Right lobe of liver (tissue), 6 donors: ENCODE measurements around the gene CDKN1A. TPM values are rescaled to one million over a fixed set of nuclear protein-coding genes. Genes with fewer than 3 reads are reported as not detected.
A peak's percentile ranks its signal among the peaks of the same experiment; 100 is the strongest.

Source experiments
- ATAC-seq, 4 donors: fragments of 200-7000 bp; cut with Tn5 transposase; one replicate each; pipeline ENCODE4 v1.9.1; 2020; ENCODE audit warnings: mild to moderate bottlenecking in 4 of 4, moderate library complexity in 4 of 4
- DNase-seq, 3 donors: peaks; one replicate each; pipeline ENCODE4 v3.0.0-alpha.2; 2020
- H3K27ac ChIP-seq, 3 donors: fragments of 200-600 bp; one replicate each; pipeline ENCODE4 v1.8.0; 2022
- H3K27me3 ChIP-seq, 2 donors: fragments of 200-600 bp; one replicate each; pipeline ENCODE4 v1.8.0; 2022
- H3K36me3 ChIP-seq, 4 donors: fragments of 200-600 bp; sonication (generic) in 1 of 4; one replicate each; pipeline versions ENCODE4 v1.5.1 to v1.8.0; 2017 to 2022; ENCODE audit warnings: control low read depth in 1 of 4
- H3K4me1 ChIP-seq, 4 donors: fragments of 200-600 bp; sonication (generic) in 1 of 4; one replicate each; pipeline versions ENCODE4 v1.5.1 to v1.8.0; 2017 to 2022; ENCODE audit warnings: control low read depth in 1 of 4
- H3K4me3 ChIP-seq, 3 donors: fragments of 200-600 bp; one replicate each; pipeline ENCODE4 v1.8.0; 2022
- H3K9me3 ChIP-seq, 4 donors: fragments of 200-600 bp; sonication (generic) in 1 of 4; one replicate each; pipeline versions ENCODE4 v1.5.1 to v1.8.0; 2017 to 2022; ENCODE audit warnings: control low read depth in 1 of 4
- POLR2A ChIP-seq: fragments of 450-650 bp; IDR thresholded peaks from one replicate; pipeline ENCODE4 v1.6.1; 2017; ENCODE audit warnings: antibody characterized with exemption, mild to moderate bottlenecking
- WGBS: methylation state at CpG from one replicate; pipeline ENCODE4 v1.1.6; 2018; ENCODE audit warnings: low coverage, low lambda C conversion rate; ENCODE audit not compliant: insufficient coverage; ENCODE audit errors: missing lambda C conversion rate; 5-methylcytosine and 5-hydroxymethylcytosine counted together
- intact Hi-C, 2 donors: fragments of 100-400 bp; cut with DNase I; formaldehyde crosslinking; loops; one replicate each; pipeline versions ENCODE4 v1.11.2 to v1.14.1; 2022
- total RNA-seq, 6 experiments: library from RNA; depleted of rRNA in 2 of 6; stranded (reverse); fragments of >200 nt in 2 of 6; fragmentation: NEBNext Ultra II Directional in 3 of 6; extraction: Animal tissue kit (Norgen Biotek cat#: 25700) in 3 of 6; gene quantifications; one replicate each; pipeline versions ENCODE4 v1.1.0 to v1.2.4, GENCODE V29; 2016 to 2023
- TF ChIP-seq, protein P1 (sequence below), 4 donors: fragments of 200-600 bp in 3 of 4; fragments of 450-650 bp in 1 of 4; IDR thresholded peaks; one replicate each; pipeline versions ENCODE4 v1.5.1 to v1.8.0; 2016 to 2022; ENCODE audit warnings: antibody characterized with exemption in 4 of 4, mild to moderate bottlenecking in 2 of 4
- donor health status: DM: no; HTN: yes; CAD: no.
- donor health status: DM: no; HTN: no; CAD: no.
- donor health status: DM: no; HTN: no; CAD: no.
- donor health status: DM: no; HTN: yes; CAD: no.
- donor health status: DM: no; HTN: yes; CAD: no.

The CDKN1A gene
- total RNA-seq, 6 experiments from 2014 or later = 20.0 to 124 (median 58.6) TPM

GRCh38 chr6:36728289-36729160 is 50.0 kb downstream of the CDKN1A start:
- peak in 1 of 4 donors; percentile 5 for ATAC-seq
- no peak for DNase-seq
- no peaks in the 10 kb centered on the region for H3K9me3 ChIP-seq
- TF ChIP-seq POLR2A = no peak
- TF ChIP-seq, protein P1, sequence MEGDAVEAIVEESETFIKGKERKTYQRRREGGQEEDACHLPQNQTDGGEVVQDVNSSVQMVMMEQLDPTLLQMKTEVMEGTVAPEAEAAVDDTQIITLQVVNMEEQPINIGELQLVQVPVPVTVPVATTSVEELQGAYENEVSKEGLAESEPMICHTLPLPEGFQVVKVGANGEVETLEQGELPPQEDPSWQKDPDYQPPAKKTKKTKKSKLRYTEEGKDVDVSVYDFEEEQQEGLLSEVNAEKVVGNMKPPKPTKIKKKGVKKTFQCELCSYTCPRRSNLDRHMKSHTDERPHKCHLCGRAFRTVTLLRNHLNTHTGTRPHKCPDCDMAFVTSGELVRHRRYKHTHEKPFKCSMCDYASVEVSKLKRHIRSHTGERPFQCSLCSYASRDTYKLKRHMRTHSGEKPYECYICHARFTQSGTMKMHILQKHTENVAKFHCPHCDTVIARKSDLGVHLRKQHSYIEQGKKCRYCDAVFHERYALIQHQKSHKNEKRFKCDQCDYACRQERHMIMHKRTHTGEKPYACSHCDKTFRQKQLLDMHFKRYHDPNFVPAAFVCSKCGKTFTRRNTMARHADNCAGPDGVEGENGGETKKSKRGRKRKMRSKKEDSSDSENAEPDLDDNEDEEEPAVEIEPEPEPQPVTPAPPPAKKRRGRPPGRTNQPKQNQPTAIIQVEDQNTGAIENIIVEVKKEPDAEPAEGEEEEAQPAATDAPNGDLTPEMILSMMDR (IDR thresholded peaks at IDR 0.05) = no peak
- no peak overlapping the region for H3K4me3 ChIP-seq
- H3K27ac ChIP-seq = no peak overlapping the region
- no peaks in the 10 kb centered on the region for H3K36me3 ChIP-seq
- H3K4me1 ChIP-seq = no peaks in the 10 kb centered on the region
- intact Hi-C loops = no loop called here
- WGBS = 80% methylated on average over 4 of the region's 11 CpGs
- H3K27me3 ChIP-seq = no peaks in the 10 kb centered on the region

- no peaks in the 10 kb centered on the region for H3K36me3 ChIP-seq
- TF ChIP-seq, protein P1 (IDR thresholded peaks at IDR 0.05) = no peak
- TF ChIP-seq POLR2A = no peak
- ATAC-seq = no peak
- H3K4me1 ChIP-seq = no peaks in the 10 kb centered on the region
- H3K9me3 ChIP-seq = no peaks in the 10 kb centered on the region
- no peak for DNase-seq
- intact Hi-C loops = no loop called here
- 48% methylated on average over 3 of the region's 3 CpGs for WGBS
- no peaks in the 10 kb centered on the region for H3K27me3 ChIP-seq
- H3K27ac ChIP-seq = no peak overlapping the region
- H3K4me3 ChIP-seq = no peak overlapping the region
Observed at GRCh38 chr6:36729161-36729524, 50.6 kb downstream of the CDKN1A start.

DNA sequence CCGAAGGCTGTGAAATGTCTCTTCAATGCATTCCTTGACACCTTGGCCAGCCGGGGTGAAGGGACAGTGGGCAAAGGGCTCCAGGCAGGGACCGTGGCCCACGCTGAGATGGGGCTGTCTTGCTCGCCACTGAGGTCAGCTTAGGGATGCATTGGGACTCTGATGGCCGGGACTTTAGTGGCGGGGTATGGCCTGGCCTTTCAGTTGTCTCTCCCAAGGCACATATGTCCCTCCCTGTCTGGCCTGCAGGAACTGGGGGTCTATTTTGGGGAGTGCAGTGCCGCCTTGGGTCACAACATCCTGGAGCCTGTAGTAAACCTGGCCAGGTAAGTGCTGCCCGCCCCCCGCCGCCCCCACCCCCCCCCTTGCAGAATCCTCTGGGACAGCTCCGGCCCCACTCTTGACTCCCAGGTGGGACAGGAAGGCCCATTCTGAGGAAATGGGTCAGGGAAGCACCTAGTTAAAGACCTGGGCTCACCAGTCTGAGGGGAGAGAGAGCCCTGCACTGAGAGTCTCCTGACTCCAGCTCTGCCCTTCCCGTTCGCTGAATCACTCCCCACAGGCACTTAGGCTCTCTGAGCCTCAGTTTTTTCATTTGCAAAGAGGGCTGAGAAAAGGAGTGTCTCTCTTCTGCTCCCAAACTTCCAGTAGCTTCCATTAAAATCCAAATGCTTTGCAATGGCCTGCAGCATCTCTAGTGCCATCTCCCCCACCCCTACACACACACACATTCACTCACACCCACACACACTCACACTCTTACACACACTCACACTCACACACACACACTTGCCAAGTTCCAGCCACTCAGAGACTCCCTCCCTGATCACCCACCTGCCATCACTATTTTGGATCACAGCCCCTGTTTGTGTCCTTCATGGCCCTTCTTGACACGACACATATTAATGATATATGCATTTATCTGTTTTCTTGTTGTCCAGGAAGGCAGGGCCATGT is 52.2 kb downstream of the CDKN1A start:
- ATAC-seq (no peak), DNase-seq (no peak)
- H3K27me3 ChIP-seq = no peaks in the 10 kb centered on the region
- WGBS = 93% methylated on average over 3 of the region's 15 CpGs
- H3K36me3 ChIP-seq = no peaks in the 10 kb centered on the region
- no peak overlapping the region for H3K4me3 ChIP-seq
- TF ChIP-seq POLR2A = no peak
- TF ChIP-seq, protein P1 (IDR thresholded peaks at IDR 0.05) = no peak
- H3K9me3 ChIP-seq = no peaks in the 10 kb centered on the region
- peaks cover 0 to 6% (median 0%) of the 10 kb centered on the region in 4 donors for H3K4me1 ChIP-seq
- H3K27ac ChIP-seq = no peak overlapping the region
- intact Hi-C loops = no loop called here

DNA sequence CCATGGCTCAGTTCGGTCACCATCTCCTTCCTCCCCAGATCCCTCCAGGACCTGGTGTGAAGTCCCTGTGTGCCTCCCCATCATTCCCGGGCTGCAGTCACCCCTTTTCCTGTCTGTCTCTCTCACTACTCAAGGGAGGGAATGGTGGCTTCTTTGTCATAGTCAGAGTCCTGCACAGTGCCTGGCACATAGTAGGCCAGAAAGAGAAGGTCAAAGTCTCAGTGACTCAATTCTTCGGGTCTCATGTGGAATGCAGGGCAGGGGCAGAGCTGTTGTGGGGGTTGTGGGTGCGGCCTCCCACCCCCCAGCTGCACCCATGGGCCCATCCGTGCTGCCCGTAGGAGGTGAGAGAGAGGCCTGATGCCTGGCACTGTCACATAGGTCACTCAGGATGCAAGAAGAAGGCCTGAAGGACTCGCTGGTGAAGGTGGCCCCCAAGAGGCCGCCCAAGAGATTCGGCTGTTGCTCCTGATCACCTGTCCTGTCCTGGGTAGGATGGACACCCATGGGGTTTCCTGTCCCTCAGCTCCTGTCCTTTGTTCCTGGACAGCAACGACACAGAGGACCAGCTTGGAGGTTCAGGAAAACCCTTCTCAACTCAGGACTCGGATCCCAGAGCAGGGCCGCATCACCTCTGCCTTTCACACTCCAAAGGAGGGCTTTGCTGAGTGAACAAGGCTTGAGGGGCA is 53.3 kb downstream of the CDKN1A start:
- ATAC-seq (no peak), DNase-seq (no peak)
- intact Hi-C loops = no loop called here
- WGBS = 78% methylated on average over 10 of the region's 12 CpGs
- Histone ChIP-seq H3K4me1 (peaks cover 0 to 6% (median 0%) of the 10 kb centered on the region in 4 donors), H3K9me3 (no peaks in the 10 kb centered on the region), H3K27me3 (no peaks in the 10 kb centered on the region), H3K36me3 (no peaks in the 10 kb centered on the region), H3K27ac (no peak overlapping the region), H3K4me3 (no peak overlapping the region)
- no peak for TF ChIP-seq POLR2A
- TF ChIP-seq, protein P1 (IDR thresholded peaks at IDR 0.05) = no peak
